WTC11 (cell line): ENCODE results near the gene TOR4A.
"Not testable (repeated sequence)": the region's sequence is repeated elsewhere in the genome, so short reads cannot be mapped to it uniquely, and the experiment has no call there.

Experiments
- CREB1 ChIP-seq: sonication (generic); formaldehyde crosslinking; IDR thresholded peaks from 2 replicates; pipeline ENCODE4 v1.8.0; 2023; ENCODE audit warnings: mild to moderate bottlenecking, missing genetic modification reagents
- CREM ChIP-seq: sonication (generic); formaldehyde crosslinking; IDR thresholded peaks from 2 replicates; pipeline ENCODE4 v1.8.1; 2022; ENCODE audit warnings: mild to moderate bottlenecking, missing genetic modification reagents, moderate library complexity
- EMX1 ChIP-seq: fragments of 250-450 bp; sonication (Bioruptor Pico); IDR thresholded peaks from 2 replicates; pipeline ENCODE4 v1.8.0; 2021; ENCODE audit warnings: mild to moderate bottlenecking
- FOXP1 ChIP-seq: sonication (generic); formaldehyde crosslinking; IDR thresholded peaks from 2 replicates; pipeline ENCODE4 v1.8.0; 2022; ENCODE audit warnings: missing genetic modification reagents, mild to moderate bottlenecking, moderate library complexity, borderline replicate concordance
- NFYB ChIP-seq: sonication (generic); formaldehyde crosslinking; conservative IDR thresholded peaks from 2 replicates; pipeline ENCODE4 v1.8.0; 2022; ENCODE audit warnings: low read depth, missing genetic modification reagents
- NR3C1 ChIP-seq: sonication (generic); formaldehyde crosslinking; conservative IDR thresholded peaks from 2 replicates; pipeline ENCODE4 v1.8.1; 2023; ENCODE audit warnings: low read depth, mild to moderate bottlenecking, missing genetic modification reagents
- SOX15 ChIP-seq: fragments of 250-450 bp; sonication (Bioruptor Pico); IDR thresholded peaks from 2 replicates; pipeline ENCODE4 v1.9.0; 2021; ENCODE audit warnings: mild to moderate bottlenecking
- ZNF396 ChIP-seq: fragments of 250-450 bp; sonication (Bioruptor Pico); IDR thresholded peaks from 2 replicates; pipeline ENCODE4 v1.8.0; 2021; ENCODE audit warnings: mild to moderate bottlenecking, moderate library complexity, borderline replicate concordance
- TF ChIP-seq, protein P1 (sequence below): fragments of 200-600 bp; IDR thresholded peaks from 2 replicates; pipeline ENCODE4 v1.8.0; 2022; ENCODE audit warnings: antibody characterized with exemption
- TF ChIP-seq, protein P2 (sequence below): sonication (generic); formaldehyde crosslinking; IDR thresholded peaks from 2 replicates; pipeline ENCODE4 v1.8.1; 2023; ENCODE audit warnings: mild to moderate bottlenecking, missing genetic modification reagents
- TF ChIP-seq, protein P3 (sequence below): sonication (generic); formaldehyde crosslinking; IDR thresholded peaks from 2 replicates; pipeline ENCODE4 v1.8.0; 2022; ENCODE audit warnings: mild to moderate bottlenecking, missing genetic modification reagents
- TF ChIP-seq, protein P4 (sequence below): sonication (generic); formaldehyde crosslinking; IDR thresholded peaks from 2 replicates; pipeline ENCODE4 v1.8.1; 2022; ENCODE audit warnings: low read depth, missing genetic modification reagents, borderline replicate concordance
- TF ChIP-seq, protein P5 (sequence below): sonication (generic); formaldehyde crosslinking; IDR thresholded peaks from 2 replicates; pipeline ENCODE4 v1.8.1; 2023; ENCODE audit warnings: mild to moderate bottlenecking, missing genetic modification reagents, moderate library complexity
- TF ChIP-seq, protein P6 (sequence below): sonication (generic); formaldehyde crosslinking; conservative IDR thresholded peaks from 2 replicates; pipeline ENCODE4 v1.8.1; 2023; ENCODE audit warnings: mild to moderate bottlenecking, low read depth, missing genetic modification reagents, moderate library complexity

DNA sequence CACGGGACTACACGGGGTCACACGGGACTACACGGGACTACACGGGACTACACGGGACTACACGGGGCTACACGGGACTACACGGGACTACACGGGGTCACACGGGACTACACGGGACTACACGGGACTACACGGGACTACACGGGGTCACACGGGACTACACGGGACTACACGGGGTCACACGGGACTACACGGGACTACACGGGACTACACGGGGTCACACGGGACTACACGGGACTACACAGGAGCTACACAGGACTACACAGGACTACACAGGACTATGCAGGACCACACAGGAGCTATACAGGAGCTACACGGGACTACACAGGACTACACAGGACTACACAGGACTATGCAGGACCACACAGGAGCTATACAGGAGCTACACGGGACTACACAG lies 52.1 kb downstream of the TOR4A start:
- not testable (repeated sequence) for TF ChIP-seq FOXP1; NR3C1 (CRISPR knock-in tag); CREM; ZNF396 (CRISPR knock-in tag); SOX15 (CRISPR knock-in tag); CREB1 (CRISPR knock-in tag); EMX1 (CRISPR knock-in tag); NFYB
- TF ChIP-seq, protein P1, sequence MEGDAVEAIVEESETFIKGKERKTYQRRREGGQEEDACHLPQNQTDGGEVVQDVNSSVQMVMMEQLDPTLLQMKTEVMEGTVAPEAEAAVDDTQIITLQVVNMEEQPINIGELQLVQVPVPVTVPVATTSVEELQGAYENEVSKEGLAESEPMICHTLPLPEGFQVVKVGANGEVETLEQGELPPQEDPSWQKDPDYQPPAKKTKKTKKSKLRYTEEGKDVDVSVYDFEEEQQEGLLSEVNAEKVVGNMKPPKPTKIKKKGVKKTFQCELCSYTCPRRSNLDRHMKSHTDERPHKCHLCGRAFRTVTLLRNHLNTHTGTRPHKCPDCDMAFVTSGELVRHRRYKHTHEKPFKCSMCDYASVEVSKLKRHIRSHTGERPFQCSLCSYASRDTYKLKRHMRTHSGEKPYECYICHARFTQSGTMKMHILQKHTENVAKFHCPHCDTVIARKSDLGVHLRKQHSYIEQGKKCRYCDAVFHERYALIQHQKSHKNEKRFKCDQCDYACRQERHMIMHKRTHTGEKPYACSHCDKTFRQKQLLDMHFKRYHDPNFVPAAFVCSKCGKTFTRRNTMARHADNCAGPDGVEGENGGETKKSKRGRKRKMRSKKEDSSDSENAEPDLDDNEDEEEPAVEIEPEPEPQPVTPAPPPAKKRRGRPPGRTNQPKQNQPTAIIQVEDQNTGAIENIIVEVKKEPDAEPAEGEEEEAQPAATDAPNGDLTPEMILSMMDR = not testable (repeated sequence)
- TF ChIP-seq, protein P2, sequence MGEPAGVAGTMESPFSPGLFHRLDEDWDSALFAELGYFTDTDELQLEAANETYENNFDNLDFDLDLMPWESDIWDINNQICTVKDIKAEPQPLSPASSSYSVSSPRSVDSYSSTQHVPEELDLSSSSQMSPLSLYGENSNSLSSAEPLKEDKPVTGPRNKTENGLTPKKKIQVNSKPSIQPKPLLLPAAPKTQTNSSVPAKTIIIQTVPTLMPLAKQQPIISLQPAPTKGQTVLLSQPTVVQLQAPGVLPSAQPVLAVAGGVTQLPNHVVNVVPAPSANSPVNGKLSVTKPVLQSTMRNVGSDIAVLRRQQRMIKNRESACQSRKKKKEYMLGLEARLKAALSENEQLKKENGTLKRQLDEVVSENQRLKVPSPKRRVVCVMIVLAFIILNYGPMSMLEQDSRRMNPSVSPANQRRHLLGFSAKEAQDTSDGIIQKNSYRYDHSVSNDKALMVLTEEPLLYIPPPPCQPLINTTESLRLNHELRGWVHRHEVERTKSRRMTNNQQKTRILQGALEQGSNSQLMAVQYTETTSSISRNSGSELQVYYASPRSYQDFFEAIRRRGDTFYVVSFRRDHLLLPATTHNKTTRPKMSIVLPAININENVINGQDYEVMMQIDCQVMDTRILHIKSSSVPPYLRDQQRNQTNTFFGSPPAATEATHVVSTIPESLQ (CRISPR knock-in tag) = not testable (repeated sequence)
- TF ChIP-seq, protein P3, sequence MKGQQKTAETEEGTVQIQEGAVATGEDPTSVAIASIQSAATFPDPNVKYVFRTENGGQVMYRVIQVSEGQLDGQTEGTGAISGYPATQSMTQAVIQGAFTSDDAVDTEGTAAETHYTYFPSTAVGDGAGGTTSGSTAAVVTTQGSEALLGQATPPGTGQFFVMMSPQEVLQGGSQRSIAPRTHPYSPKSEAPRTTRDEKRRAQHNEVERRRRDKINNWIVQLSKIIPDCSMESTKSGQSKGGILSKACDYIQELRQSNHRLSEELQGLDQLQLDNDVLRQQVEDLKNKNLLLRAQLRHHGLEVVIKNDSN (CRISPR knock-in tag) = not testable (repeated sequence)
- TF ChIP-seq, protein P4, sequence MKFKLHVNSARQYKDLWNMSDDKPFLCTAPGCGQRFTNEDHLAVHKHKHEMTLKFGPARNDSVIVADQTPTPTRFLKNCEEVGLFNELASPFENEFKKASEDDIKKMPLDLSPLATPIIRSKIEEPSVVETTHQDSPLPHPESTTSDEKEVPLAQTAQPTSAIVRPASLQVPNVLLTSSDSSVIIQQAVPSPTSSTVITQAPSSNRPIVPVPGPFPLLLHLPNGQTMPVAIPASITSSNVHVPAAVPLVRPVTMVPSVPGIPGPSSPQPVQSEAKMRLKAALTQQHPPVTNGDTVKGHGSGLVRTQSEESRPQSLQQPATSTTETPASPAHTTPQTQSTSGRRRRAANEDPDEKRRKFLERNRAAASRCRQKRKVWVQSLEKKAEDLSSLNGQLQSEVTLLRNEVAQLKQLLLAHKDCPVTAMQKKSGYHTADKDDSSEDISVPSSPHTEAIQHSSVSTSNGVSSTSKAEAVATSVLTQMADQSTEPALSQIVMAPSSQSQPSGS = not testable (repeated sequence)
- TF ChIP-seq, protein P5, sequence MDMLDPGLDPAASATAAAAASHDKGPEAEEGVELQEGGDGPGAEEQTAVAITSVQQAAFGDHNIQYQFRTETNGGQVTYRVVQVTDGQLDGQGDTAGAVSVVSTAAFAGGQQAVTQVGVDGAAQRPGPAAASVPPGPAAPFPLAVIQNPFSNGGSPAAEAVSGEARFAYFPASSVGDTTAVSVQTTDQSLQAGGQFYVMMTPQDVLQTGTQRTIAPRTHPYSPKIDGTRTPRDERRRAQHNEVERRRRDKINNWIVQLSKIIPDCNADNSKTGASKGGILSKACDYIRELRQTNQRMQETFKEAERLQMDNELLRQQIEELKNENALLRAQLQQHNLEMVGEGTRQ (CRISPR knock-in tag) = not testable (repeated sequence)
- TF ChIP-seq, protein P6, sequence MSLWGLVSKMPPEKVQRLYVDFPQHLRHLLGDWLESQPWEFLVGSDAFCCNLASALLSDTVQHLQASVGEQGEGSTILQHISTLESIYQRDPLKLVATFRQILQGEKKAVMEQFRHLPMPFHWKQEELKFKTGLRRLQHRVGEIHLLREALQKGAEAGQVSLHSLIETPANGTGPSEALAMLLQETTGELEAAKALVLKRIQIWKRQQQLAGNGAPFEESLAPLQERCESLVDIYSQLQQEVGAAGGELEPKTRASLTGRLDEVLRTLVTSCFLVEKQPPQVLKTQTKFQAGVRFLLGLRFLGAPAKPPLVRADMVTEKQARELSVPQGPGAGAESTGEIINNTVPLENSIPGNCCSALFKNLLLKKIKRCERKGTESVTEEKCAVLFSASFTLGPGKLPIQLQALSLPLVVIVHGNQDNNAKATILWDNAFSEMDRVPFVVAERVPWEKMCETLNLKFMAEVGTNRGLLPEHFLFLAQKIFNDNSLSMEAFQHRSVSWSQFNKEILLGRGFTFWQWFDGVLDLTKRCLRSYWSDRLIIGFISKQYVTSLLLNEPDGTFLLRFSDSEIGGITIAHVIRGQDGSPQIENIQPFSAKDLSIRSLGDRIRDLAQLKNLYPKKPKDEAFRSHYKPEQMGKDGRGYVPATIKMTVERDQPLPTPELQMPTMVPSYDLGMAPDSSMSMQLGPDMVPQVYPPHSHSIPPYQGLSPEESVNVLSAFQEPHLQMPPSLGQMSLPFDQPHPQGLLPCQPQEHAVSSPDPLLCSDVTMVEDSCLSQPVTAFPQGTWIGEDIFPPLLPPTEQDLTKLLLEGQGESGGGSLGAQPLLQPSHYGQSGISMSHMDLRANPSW (CRISPR knock-in tag) = not testable (repeated sequence)
